Liver (tissue), 3 donors: Measurements from ENCODE around the gene MDGA2.

Source experiments
- CTCF ChIP-seq: fragments of 150-350 bp; IDR thresholded peaks from 2 replicates; pipeline ENCODE4 v1.5.1; 2017; ENCODE audit warnings: improper control_type of control experiment, low read depth, low read length; ENCODE audit not compliant: missing input control
- RXRA ChIP-seq, 2 donors: IDR thresholded peaks; 2 replicates each; pipeline ENCODE4 v1.6.1; 2017 to 2018; ENCODE audit warnings: antibody characterized with exemption in 2 of 2, mild to moderate bottlenecking in 1 of 2
- TF ChIP-seq, protein P1 (sequence below): IDR thresholded peaks from 2 replicates; pipeline ENCODE4 v1.6.1; 2016; ENCODE audit warnings: antibody characterized with exemption, mild to moderate bottlenecking
- TF ChIP-seq, protein P2 (sequence below): IDR thresholded peaks from 2 replicates; pipeline ENCODE4 v1.6.1; 2016; ENCODE audit warnings: antibody characterized with exemption
- donor health status: healthy.
- donor health status: healthy.

DNA sequence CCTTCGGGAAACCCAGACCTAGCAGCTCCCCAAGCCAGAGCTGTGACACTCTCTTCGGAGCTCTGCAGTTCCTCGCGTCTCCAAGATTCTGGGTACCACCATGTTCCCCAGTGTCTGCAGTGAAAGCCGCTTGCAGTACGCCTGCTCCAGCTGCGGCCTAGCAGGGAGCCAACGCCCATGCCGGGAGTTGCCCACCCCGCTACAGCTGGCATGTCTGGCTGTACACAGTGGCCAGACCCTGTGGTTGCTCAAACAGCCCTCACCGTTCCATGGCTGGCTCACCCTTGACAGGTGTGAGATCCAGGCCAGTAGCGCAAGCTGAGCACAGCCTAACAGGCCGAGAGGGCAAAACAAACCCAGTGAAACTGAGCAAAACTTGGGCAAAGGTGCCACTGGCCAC lies 520.0 kb downstream of the MDGA2 start:
- TF ChIP-seq, protein P1, sequence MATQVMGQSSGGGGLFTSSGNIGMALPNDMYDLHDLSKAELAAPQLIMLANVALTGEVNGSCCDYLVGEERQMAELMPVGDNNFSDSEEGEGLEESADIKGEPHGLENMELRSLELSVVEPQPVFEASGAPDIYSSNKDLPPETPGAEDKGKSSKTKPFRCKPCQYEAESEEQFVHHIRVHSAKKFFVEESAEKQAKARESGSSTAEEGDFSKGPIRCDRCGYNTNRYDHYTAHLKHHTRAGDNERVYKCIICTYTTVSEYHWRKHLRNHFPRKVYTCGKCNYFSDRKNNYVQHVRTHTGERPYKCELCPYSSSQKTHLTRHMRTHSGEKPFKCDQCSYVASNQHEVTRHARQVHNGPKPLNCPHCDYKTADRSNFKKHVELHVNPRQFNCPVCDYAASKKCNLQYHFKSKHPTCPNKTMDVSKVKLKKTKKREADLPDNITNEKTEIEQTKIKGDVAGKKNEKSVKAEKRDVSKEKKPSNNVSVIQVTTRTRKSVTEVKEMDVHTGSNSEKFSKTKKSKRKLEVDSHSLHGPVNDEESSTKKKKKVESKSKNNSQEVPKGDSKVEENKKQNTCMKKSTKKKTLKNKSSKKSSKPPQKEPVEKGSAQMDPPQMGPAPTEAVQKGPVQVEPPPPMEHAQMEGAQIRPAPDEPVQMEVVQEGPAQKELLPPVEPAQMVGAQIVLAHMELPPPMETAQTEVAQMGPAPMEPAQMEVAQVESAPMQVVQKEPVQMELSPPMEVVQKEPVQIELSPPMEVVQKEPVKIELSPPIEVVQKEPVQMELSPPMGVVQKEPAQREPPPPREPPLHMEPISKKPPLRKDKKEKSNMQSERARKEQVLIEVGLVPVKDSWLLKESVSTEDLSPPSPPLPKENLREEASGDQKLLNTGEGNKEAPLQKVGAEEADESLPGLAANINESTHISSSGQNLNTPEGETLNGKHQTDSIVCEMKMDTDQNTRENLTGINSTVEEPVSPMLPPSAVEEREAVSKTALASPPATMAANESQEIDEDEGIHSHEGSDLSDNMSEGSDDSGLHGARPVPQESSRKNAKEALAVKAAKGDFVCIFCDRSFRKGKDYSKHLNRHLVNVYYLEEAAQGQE: no peak
- no peak for TF ChIP-seq RXRA (IDR thresholded peaks at IDR 0.05)
- TF ChIP-seq CTCF: no peak
- TF ChIP-seq, protein P2, sequence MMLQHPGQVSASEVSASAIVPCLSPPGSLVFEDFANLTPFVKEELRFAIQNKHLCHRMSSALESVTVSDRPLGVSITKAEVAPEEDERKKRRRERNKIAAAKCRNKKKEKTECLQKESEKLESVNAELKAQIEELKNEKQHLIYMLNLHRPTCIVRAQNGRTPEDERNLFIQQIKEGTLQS: no peak
